Measurements from ENCODE around the gene SLC22A3.
"Not testable (repeated sequence)": the region's sequence is repeated elsewhere in the genome, so short reads cannot be mapped to it uniquely, and the experiment has no call there.

SLC22A3 gene, protein sequence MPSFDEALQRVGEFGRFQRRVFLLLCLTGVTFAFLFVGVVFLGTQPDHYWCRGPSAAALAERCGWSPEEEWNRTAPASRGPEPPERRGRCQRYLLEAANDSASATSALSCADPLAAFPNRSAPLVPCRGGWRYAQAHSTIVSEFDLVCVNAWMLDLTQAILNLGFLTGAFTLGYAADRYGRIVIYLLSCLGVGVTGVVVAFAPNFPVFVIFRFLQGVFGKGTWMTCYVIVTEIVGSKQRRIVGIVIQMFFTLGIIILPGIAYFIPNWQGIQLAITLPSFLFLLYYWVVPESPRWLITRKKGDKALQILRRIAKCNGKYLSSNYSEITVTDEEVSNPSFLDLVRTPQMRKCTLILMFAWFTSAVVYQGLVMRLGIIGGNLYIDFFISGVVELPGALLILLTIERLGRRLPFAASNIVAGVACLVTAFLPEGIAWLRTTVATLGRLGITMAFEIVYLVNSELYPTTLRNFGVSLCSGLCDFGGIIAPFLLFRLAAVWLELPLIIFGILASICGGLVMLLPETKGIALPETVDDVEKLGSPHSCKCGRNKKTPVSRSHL

DNA sequence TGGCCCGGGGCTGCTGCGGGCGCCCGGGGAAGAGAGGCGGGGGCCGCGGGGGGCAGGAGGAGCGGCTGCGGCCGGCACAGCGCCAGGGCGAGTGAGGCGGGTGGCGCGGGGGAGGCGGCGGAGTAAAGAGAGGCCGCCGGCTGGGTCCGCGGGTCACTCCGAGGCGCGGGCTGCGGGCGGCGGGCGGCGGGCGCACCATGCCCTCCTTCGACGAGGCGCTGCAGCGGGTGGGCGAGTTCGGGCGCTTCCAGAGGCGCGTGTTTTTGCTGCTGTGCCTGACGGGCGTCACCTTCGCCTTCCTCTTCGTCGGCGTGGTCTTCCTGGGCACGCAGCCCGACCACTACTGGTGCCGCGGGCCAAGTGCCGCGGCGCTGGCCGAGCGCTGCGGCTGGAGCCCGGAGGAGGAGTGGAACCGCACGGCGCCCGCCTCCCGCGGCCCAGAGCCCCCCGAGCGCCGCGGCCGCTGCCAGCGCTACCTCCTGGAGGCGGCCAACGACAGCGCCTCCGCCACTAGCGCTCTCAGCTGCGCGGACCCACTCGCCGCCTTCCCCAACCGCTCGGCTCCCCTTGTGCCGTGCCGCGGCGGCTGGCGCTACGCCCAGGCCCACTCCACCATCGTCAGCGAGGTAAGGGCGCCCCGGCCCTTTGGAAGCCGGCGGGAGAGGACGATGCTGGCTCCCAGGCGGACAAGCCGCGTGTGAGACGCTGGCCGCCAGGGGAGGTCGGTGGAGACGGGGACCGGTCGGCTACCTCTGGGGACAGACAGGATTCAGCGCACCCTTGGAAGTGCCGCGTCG lies at the start of gene SLC22A3:
Gene SLC22A3 (plus strand): TSS at position 156 of the 797 bp plus-strand sequence. CDS start 42 bp downstream, at position 198.
- no peak for DNase-seq (ENCODE audit: low read depth)

DNA sequence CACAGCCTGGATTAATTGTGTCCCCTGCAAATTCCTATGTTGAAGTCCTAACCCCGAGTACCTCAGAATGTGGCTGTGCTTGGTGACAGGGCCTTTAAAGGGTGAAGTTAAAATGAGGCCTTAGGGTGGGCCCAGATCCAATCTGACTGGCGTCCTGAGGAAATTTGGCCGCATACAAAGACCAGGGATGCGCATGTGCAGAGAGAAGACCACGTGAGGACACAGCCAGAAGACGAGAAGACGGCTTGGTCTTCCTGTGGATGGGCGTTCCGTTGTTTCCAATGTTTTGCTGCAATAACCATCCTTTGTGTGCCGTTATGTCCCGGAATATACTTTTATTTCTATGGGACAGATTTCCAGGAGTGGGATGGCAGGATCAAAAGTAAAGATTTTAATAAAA lies 48.6 kb upstream of the SLC22A3 start:
- DNase-seq (ENCODE audit: low read depth), result no peak

DNA sequence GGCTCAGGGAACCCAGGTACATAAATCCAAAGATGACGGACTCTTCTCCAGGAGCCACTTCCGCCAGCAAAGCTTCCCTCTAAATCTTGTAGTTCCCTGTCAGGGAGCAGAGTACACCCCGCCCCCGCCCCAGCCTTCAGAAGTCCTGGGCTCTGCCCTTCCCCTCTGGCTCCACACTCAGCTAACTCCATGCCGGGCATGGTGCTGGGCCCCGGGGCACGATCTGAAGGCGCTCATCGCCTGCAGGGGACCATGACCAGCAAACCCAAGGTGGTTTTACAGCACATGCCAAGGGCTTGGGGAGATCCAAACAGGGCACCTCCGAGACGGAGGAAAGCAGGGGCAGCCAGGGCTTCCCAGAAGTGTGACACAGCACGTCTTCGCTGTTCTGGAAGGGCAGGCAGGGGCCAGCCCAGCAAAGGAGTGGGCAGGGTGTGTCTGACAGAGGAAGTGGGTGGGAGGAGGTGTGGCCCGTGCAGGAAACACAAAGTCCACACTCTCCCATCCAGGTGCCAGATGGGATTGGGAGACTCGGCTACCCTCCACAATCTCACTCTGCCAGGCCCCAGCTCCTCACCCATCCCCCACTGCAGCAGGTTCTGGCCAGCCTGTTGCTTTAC lies 48.0 kb upstream of the SLC22A3 start:
- DNase-seq (ENCODE audit: low read depth), result no peak

DNA sequence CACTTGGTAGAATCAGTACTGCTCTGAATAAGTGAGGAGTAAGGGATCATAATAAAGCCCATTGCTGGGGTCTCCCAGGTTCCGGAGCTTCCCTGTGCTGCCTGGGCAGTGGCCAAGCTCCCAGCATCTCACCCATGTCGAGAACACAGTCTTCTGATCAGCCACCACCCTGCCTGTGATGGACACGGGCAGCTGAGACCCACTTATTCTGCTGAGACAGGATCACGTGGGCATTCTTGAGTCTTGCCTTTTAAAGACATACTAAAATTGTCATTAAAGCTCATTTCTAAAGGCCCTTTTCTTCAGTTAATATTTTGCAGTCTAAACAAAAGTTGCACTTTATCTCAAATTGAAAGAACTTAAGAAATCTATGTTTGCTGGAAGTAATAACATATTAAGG lies 46.8 kb upstream of the SLC22A3 start:
- DNase-seq (ENCODE audit: low read depth), result no peak

DNA sequence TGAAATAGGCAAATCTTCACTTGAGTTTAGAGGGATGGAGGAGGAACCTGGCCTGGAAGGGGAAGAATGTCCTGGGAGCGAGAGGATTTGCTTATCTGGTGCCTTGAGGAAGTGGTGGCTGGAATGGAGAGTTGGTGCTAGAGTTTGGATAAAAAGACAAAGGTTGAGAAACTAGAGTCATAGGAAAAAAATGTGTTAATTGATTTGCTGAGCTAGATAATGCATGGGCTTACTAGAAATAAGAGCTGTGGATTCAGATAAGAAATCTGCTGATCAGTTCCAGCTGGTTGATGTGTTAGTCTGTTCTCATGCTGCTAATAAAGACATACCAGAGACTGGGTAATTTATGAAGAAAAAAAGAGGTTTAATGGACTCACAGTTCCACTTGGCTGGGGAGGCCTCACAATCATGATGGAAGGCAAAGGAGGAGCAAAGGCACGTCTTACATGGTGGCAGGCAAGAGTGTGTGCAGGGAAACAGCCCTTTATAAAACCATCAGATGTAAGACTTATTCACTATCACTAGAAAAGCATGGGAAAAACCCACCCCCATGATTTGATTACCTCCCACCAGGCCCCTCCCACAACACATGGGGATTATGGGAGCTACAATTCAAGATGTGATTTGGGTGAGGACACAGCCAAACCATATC lies 45.6 kb upstream of the SLC22A3 start:
- not testable (repeated sequence) for DNase-seq (ENCODE audit: low read depth)

DNA sequence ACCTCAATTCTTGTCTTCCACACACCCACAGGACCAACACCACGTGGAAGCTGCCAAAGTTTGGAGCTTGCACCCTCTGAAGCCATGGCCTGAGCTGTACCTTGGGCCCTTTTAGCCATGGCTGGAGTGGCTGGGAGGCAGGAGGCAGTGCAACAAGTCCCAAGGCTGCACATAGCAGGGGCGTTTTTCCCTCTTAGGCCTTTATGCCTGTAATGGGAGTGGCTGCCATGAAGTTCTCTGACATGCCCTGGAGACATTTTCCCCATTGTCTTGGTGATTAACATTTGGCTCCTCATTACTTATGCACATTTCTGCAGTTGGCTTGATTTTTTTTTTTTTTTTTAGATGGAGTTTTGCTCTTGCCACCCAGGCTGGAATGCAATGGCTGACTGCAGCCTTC lies 44.4 kb upstream of the SLC22A3 start:
- no peak for DNase-seq (ENCODE audit: low read depth)

DNA sequence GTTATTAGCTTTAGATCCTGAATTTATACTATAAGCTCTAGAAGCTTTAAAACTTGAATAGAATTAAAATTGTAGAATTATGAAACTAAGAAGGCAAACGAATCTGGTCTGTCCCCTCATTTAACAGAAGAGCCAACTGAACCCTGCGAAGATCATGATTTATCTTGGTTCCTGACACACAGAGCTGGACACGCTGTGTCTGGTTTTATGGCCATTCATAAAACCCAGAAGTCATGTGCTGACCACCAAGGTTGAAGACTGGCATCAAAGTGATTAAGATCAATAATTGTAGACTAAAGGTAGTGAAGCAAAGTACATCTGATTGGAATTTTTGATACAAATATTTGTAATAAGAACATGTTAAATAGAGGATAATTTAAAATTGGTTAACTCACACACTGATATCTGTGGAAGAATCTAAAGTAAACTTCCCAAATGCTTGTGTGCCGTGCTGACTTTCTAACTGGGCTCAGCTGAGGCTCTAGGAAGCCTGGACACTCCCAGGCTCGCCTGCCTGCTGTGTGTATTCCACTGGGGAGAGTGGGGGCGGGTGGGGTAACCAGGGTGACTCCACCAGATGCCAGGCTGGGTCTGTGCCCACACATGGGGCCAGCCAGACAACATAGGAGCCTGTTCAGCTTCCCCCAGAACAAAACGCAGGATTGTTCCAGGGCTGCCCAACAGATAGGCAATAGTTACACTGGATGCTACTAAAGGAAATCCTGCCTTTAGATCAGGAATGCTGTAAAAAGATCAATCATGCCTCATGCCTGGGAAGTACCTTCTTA lies 42.1 kb upstream of the SLC22A3 start:
- no peak for DNase-seq (ENCODE audit: low read depth)

DNA sequence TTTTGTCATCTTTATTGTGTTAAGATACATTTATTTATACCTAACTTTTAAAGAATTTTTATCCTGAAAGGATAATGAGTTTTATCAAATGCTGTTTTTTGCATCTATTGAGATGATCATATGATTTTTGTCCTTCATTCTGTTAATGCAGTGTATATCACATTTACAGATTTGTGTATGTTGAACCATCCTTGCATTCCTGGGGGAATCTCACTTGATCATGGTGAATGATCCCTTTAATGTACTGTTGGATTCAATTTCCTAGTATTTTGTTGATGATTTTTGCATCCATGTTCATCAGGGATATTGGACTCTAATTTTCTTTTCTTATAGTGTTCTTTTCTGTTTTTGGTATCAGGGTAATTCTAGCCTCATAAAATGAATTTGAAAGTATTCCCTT lies 38.5 kb upstream of the SLC22A3 start:
- no peak for DNase-seq (ENCODE audit: low read depth)

DNA sequence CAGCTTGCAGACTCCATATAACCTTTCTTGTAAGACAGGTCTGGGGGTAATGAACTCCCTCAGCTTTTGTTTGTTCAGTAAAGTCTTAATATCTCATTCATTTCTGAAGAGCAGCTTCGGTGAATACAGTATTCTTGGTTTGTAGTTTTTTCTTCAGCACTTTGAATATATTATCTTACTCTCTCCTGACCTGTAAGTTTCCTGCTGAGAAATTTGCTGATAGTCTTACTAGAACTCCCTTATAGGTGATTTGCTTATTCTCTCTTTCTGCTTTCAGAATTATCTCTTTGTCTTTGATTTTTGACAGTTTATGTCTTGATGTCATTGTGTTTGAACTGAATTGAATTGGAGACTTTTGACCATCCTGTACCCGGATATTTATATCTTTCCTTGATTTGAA lies 35.3 kb upstream of the SLC22A3 start:
- DNase-seq (ENCODE audit: low read depth), result no peak

DNA sequence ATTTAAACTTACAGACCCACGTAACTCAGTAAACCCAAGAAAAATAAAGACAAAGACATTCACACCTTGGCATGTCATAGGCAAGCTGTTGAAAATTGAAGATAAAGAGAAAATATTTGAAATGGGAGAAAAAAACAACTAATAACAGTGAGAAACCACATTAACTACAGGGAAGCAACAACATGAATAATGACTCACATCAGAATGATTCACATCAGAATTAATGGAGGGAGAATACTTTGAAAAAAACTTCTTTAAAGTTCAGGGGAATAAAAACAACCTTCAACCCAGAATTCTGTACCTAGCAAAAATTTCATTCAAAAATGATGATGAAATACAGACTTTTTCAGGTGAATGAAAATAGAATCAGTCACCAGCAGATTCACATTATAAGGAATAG lies 32.9 kb upstream of the SLC22A3 start:
- no peak for DNase-seq (ENCODE audit: low read depth)

DNA sequence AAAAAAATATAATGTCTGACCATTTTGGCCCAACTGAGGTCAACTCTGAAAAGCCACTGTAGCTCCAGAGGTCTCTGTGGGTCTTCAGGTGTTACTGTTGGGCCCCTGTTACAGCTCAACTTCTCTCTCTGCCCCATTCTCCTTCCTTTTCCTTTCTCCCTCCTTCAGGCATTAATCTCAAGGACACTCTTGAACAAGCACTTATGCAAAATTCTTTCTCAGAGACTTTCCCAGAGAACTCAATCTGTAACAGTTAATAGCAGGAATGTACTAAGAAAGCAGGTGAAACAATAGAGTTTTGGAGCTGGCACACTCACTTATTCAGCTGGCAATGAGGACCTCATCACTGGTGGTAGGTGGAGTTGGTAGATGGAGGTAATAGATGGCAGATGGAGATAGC lies 31.9 kb upstream of the SLC22A3 start:
- no peak for DNase-seq (ENCODE audit: low read depth)

DNA sequence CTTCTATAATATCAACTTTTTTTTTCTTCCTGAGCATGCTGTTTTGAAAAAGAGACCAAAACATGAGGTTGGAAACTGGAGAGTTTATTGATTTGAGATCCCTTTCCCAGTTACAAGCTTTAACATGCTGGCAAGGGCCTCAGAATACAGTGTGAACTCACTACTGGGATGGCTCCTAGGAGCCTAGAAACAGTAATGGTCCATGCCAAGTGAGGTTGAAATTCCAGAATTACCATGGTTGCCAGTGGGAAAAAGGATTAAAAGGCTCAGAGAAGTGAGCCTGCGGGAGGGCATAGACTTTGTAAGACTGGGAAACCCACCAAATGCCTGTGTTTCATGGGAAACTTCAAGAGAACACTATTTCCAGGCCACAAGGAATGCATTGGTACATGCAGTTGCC lies 28.9 kb upstream of the SLC22A3 start:
- DNase-seq (ENCODE audit: low read depth), result no peak

DNA sequence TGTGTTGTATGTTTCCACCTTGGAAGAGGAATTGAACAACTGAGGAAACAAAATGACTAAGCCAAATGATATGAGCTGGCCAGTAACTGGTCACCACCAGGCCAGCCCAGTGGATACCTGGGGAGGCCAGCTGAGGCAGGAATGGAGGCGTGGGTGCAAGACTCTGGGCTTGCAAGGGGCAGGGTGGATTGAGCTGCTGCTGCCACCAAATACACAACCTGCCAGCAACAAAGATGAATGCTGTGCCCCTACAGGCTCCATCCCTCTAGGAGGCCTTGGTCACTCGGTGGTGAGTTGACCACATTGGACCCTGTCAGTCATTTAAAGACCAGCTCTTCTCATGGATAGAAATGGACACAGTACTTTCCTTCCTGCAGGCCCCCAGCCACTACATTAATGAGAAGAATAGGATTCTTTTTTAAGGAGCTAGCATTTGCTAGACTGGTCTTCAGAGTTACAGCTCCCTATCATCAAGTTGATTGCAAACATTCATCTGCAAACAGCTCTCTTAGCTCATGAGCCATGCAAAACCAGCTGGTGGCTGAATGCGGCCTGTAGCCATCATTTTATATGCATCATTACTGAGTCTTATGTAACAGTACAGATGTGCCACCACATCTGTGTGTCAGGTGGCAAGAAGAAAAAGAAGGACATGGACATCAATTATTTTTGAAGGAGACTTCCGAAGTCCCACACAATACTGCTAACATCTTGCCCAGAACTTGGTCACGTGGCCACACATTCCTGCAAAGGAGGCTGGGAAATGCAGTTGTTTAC lies 26.3 kb upstream of the SLC22A3 start:
- DNase-seq (ENCODE audit: low read depth), result no peak

DNA sequence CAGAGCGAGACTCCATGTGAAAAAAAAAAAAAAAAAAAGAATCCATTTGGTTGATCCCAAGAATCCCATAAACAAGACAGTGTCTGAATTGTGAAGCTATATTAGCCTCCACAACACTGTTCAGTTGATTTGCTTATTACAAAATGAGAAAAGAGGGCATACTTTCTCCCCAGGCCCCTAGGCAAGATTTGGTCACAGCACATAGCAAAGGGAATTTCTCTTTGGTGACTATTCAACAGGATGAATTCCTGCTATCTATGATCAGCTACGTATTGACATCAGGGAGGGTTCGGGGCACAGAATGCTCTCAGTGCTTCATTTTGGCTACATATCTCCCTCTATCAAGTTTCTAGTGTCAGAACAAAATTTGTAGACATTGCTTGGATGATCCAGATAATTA lies 20.2 kb upstream of the SLC22A3 start:
- no peak for DNase-seq (ENCODE audit: low read depth)

DNA sequence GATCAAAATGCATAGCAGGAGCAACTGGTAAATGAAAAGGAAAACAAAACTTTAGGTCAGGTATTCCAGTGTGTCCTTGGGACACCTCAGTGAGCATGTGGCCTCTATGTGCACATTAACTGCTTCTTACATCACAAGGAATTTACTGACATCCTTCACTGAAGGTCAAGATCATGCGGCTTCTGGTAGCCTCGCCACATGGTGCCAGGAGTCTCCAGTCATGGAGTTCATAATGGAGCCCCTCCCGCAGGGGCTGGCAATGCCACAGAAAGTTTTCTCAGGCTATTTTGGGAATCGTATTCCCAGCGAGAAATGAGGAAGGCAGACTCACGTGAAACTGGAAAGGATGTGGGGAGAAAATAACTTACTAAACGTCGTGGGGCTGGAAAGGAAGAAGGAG lies 19.7 kb upstream of the SLC22A3 start:
- no peak for DNase-seq (ENCODE audit: low read depth)

DNA sequence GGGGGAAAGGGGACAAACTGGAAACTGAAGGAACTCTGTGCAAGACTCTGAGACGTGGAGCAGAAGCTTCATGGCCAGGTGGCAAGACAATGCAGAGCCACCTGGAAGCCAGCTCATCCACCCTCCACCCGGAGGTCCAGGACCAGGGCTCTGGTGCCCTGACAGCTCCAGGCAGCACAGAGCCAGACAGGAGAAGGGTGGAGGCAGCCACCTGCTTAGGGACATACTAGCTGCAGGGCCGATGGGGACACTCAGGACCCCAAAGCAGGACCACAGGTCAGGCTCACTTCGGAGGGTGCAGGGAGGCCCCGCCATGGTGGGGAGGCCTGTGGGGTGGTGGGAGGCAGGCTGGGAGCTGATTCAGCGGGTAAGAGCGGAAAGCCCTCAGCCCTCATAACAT lies 19.0 kb upstream of the SLC22A3 start:
- no peak for DNase-seq (ENCODE audit: low read depth)

DNA sequence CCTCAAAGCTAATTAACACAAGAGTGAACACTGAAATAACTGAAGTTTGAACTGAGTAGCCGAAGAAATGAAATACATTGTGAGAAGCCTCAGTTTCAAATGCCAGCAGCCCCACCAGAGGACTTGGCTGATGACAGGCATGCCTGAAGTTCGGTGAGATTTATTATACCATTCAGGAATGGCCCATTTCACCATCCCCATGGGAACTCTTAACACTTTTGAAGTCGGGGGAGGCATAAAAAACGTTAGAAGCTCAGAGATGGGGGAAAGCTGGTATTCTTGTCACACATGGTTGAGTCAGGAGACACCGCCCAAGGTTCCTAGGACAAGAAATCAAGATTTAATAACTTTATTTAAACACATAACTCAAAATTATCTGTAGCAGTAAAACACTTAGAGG lies 17.6 kb upstream of the SLC22A3 start:
- DNase-seq (ENCODE audit: low read depth), result no peak

DNA sequence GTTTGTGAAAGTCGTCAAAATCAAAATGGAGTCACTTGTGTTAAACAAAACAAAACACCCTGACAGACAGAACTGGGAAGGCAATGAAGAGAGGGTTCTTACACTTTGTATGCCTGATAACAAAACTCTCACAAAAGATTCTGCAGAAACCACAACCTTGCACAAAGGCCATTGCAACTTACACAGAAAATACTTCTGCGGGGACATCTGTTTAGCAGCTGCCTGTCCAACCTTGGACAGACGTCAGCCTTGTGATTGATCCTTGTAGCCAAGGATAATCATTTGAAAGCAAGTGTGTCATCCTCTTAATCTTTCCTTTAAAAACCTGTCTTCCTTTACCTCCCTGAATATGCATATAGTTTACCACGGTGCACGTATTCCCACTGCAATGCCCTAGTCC lies 17.0 kb upstream of the SLC22A3 start:
- no peak for DNase-seq (ENCODE audit: low read depth)

DNA sequence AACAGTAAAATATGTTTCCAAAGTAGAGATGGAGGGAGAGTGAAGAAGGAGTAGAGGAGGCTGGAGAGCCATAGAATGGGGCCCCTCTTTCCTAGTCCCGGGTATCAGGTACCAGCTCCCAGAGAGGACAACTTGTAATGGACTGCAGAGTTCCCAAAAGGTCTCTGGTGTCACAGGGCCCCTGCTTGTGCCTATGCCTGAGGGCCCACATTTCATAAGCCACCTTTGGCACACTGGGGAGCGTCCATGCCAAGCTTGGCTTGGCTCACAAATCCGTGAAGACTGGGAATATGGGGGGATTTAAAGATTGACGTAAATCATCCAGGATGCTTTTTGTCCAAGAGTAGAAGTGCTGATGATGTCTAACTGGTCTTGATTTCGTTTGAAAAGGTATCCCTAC lies 16.4 kb upstream of the SLC22A3 start:
- no peak for DNase-seq (ENCODE audit: low read depth)

DNA sequence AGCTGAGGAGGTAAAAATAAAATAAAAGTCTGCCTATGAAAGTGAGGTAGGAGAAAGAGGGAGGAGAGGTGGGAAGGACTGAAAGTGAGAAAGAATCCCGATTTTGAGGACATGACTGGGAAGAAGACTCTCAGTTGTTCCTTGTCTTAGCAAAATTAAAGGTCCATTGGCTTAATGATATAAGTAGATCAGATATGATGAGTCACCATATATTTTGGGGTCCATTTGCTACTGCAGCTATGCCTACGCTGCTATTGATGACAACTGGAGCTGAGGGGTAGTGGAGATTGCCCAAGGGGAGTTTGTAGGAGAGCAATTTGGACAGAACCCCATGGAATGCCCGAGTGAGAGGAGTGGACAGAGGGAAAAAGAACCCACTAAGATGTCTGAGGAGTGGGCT lies 15.1 kb upstream of the SLC22A3 start:
- DNase-seq (ENCODE audit: low read depth), result no peak

DNA sequence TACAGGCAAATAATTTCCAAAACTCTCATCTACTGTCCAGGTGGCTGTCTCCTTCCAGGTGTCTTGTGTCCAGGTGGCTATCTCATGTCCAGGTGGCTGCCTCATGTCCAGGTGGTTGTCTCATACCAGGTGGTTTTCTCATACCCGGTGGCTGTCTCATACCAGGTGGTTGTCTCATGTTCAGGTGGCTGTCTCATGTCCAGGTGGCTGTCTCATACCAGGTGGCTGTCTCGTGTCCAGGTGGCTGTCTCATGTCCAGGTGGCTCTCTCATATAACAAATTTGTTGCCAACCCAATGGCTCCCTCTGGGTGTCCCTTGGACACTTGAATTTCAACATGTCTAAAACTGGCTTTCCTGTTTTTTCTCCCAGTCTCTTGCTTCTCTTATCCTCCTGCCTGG lies 14.3 kb upstream of the SLC22A3 start:
- DNase-seq (ENCODE audit: low read depth), result no peak

Measured in stimulated activated CD4-positive, alpha-beta T cell treated with anti-CD3 and anti-CD28 coated beads, Interleukin-2, amount 100 ng/mL, for 4 hours (primary cell).